Kidney (tissue), 22 donors: ENCODE data around the gene PRAMEF1. TPM values are rescaled to one million over a fixed set of nuclear protein-coding genes. Genes with fewer than 3 reads are reported as not detected.
"Not testable (repeated sequence)": the region's sequence is repeated elsewhere in the genome, so short reads cannot be mapped to it uniquely, and the experiment has no call there.

Experiments
- DNase-seq, 5 donors: peaks; one replicate each; pipeline ENCODE4 v3.0.0-alpha.2; 2013 to 2020
- FAIRE-seq: peaks from 2 replicates; lab custom pipeline; 2012; peaks lifted over from hg19 to GRCh38; lab: Jason Lieb, UNC
- H3K27ac ChIP-seq, 2 donors: one replicate each; pipeline ENCODE4 v1.7.0; 2013; ENCODE audit warnings: low read depth in 2 of 2, low read length in 2 of 2, inconsistent platforms in 1 of 2
- H3K27me3 ChIP-seq: one replicate; pipeline ENCODE4 v1.7.1; 2013; ENCODE audit warnings: low read length, inconsistent platforms; ENCODE audit not compliant: control insufficient read depth, insufficient read depth
- H3K36me3 ChIP-seq, 3 donors: one replicate each; pipeline versions ENCODE4 v1.7.0 to v1.7.1; 2013; ENCODE audit warnings: low read length in 3 of 3, control low read depth in 1 of 3, inconsistent platforms in 1 of 3; ENCODE audit not compliant: insufficient read depth in 3 of 3, control insufficient read depth in 2 of 3
- H3K4me1 ChIP-seq, 3 donors: one replicate each; pipeline versions ENCODE4 v1.7.0 to v1.7.1; 2013; ENCODE audit warnings: low read length in 3 of 3, inconsistent platforms in 1 of 3, low read depth in 1 of 3; ENCODE audit not compliant: control insufficient read depth in 2 of 3, insufficient read depth in 2 of 3
- H3K4me3 ChIP-seq, 3 donors: one replicate each; pipeline versions ENCODE4 v1.7.0 to v1.8.1; 2013; ENCODE audit warnings: low read length in 3 of 3, control low read depth in 1 of 3, inconsistent platforms in 1 of 3
- H3K9ac ChIP-seq, 3 donors: one replicate each; pipeline versions ENCODE4 v1.7.0 to v1.7.1; 2013; ENCODE audit warnings: low read length in 3 of 3, control low read depth in 1 of 3, inconsistent platforms in 1 of 3
- H3K9me3 ChIP-seq, 3 donors: one replicate each; pipeline versions ENCODE4 v1.7.0 to v1.7.1; 2013; ENCODE audit warnings: low read length in 3 of 3, control low read depth in 1 of 3, inconsistent platforms in 1 of 3; ENCODE audit not compliant: control insufficient read depth in 2 of 3, insufficient read depth in 1 of 3
- intact Hi-C: fragments of 100-400 bp; cut with DNase I; formaldehyde crosslinking; loops from one replicate; pipeline ENCODE4 v1.11.1; 2022
- long read RNA-seq, 10 donors: library from polyadenylated mRNA in 1 of 10; unstranded in 1 of 10; transcript quantifications; one replicate each; pipeline ENCODE4 v2.0.0 and lab custom pipeline, GENCODE V29; 2021 to 2026
- polyA plus RNA-seq: library from polyadenylated mRNA; stranded (reverse); fragments of 350-450 nt; fragmentation: Illumina TruSeq; extraction: RNeasy Lipid Tissue Mini Kit (QIAGEN cat#74804); gene quantifications from one replicate; pipeline ENCODE4 v1.2.3, GENCODE V29; 2014; ENCODE audit warnings: low read depth, low replicate concordance; ENCODE audit not compliant: insufficient read depth
- total RNA-seq: library from RNA; stranded (reverse); fragmentation: NEBNext Ultra II Directional; extraction: Animal tissue kit (Norgen Biotek cat#: 25700); gene quantifications from one replicate; pipeline ENCODE4 v1.2.1, GENCODE V29; 2021
- TF ChIP-seq, protein P1 (sequence below): IDR thresholded peaks from 3 replicates; pipeline ENCODE4 v1.5.1; 2012; ENCODE audit warnings: mild to moderate bottlenecking, moderate library complexity, borderline replicate concordance; ENCODE audit not compliant: insufficient read depth; ENCODE audit errors: extremely low read depth
- donor health status: control.
- donor health status: control.
- donor health status: control.
- donor health status: control.
- donor health status: control.
- donor health status: DM: yes; HTN: yes; CAD: no.
- donor health status: Normal renal cell carcinoma (clear cell type).

Gene PRAMEF1, protein sequence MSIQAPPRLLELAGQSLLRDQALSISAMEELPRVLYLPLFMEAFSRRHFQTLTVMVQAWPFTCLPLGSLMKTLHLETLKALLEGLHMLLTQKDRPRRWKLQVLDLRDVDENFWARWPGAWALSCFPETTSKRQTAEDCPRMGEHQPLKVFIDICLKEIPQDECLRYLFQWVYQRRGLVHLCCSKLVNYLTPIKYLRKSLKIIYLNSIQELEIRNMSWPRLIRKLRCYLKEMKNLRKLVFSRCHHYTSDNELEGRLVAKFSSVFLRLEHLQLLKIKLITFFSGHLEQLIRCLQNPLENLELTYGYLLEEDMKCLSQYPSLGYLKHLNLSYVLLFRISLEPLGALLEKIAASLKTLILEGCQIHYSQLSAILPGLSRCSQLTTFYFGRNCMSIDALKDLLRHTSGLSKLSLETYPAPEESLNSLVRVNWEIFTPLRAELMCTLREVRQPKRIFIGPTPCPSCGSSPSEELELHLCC
- total RNA-seq, result not detected
- polyA plus RNA-seq, result not detected
- long read RNA-seq, donor 1, result 0 reads
- long read RNA-seq, donor 2, result 0 reads
- long read RNA-seq, donor 3, result 0 reads
- long read RNA-seq, donor 4, result 0 reads
- long read RNA-seq, donor 5, result 0 reads
- long read RNA-seq, donor 6, result 0 reads
- long read RNA-seq, donor 7, result 0 reads
- long read RNA-seq, donor 8, result 0 reads
- long read RNA-seq, donor 9, result 0 reads
- long read RNA-seq, donor 10, result 0 reads

DNA sequence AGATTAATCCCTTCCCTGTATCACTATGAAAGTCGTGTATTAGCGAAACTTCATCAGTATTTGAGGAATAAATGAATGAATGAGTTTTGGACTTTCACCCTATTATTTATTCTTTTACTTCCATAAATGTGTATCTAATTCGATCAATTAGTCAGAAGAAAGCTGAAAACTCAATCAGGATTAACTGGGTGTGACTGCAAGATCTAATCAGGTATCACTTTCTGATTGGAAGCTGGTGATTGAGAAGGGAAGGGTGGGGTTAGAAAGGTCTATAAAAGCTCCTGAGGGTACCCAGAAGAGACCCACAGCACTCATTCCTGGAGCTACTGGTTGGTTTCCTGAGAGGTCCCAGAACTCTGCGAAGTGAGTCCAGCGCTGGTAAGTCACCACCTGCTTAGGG lies at the start of gene PRAMEF1:
Gene PRAMEF1, plus strand, starts transcription at position 301 of the 400 bp plus-strand sequence. CDS start 1,831 bp downstream, outside the sequence.
- H3K4me1 ChIP-seq, H3K27ac ChIP-seq, DNase-seq, H3K4me3 ChIP-seq, intact Hi-C loops, H3K9me3 ChIP-seq, H3K9ac ChIP-seq, H3K27me3 ChIP-seq, FAIRE-seq, H3K36me3 ChIP-seq: not testable (repeated sequence)

DNA sequence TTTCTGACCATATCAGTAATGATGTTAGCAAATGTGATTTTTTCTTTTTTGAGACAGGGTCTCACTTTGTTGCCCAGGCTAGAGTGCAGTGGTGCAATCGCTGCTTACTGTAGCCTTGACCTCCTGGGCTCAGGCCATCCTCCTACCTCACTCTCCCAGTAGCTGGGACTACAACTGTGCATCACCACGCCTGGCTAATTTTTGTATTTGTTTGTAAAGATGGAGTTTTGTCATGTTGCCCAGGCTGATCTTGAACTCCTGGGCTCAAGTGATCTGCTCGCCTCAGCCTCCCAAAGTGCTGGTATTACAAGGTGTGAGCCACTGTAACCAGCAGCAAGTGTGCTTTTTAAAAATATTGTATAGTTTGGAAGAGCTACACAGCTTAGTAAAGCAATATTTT lies 49.3 kb upstream of the PRAMEF1 start:
- H3K36me3 ChIP-seq, result no peaks in the 10 kb centered on the region
- no peaks in the 10 kb centered on the region for H3K27me3 ChIP-seq
- no peaks in the 10 kb centered on the region for H3K9me3 ChIP-seq
- no peak overlapping the region for H3K27ac ChIP-seq
- FAIRE-seq (no peak), DNase-seq (no peak)
- H3K9ac ChIP-seq, result no peak overlapping the region
- H3K4me3 ChIP-seq, result no peak overlapping the region
- intact Hi-C loops, result no loop called here
- TF ChIP-seq, protein P1, sequence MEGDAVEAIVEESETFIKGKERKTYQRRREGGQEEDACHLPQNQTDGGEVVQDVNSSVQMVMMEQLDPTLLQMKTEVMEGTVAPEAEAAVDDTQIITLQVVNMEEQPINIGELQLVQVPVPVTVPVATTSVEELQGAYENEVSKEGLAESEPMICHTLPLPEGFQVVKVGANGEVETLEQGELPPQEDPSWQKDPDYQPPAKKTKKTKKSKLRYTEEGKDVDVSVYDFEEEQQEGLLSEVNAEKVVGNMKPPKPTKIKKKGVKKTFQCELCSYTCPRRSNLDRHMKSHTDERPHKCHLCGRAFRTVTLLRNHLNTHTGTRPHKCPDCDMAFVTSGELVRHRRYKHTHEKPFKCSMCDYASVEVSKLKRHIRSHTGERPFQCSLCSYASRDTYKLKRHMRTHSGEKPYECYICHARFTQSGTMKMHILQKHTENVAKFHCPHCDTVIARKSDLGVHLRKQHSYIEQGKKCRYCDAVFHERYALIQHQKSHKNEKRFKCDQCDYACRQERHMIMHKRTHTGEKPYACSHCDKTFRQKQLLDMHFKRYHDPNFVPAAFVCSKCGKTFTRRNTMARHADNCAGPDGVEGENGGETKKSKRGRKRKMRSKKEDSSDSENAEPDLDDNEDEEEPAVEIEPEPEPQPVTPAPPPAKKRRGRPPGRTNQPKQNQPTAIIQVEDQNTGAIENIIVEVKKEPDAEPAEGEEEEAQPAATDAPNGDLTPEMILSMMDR, result no peak
- H3K4me1 ChIP-seq, result no peaks in the 10 kb centered on the region

DNA sequence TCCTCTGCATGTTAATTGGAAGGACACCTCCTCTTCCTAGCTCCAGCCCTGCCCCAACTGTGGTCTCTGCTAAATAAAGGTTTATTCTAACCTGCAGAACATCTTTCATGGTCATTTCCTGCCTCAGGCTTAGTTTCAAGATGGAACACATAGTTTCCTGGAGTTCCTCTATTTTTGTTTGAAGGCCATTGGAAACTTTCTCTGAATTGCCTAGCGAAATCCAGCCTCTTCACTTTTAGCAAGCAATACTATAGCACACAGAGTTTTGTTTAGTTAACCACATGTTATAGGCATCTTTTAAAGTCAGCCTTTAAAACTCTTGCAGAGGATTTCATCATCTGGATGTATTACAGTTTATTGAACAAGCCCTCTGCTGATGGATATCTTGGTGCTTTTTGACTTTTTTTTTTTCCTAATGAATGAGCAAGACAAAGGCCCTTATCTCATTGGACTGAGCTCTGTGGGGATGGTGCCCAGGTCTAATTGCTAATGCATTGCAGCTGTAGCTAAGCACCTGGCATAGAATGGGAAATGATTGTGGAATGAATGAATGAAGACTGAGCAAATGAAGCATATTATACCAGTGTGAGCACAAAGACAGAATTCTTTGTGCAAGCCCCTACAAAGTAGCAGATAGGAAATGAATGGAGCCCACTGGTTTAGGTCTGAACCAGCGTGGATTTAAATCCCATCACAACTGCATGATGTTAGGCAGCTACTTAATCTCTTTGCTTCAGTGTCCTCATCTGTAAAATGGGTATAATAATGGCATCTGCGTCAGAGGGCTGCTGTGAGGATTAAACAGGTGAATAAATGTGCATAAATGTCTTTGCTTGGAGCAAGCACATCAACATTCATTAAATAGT lies 45.8 kb upstream of the PRAMEF1 start:
- intact Hi-C loops, result no loop called here
- H3K9ac ChIP-seq, result no peak overlapping the region
- FAIRE-seq, result no peak
- H3K36me3 ChIP-seq, result no peaks in the 10 kb centered on the region
- no peak overlapping the region for H3K27ac ChIP-seq
- TF ChIP-seq, protein P1, result no peak
- H3K4me1 ChIP-seq, result no peaks in the 10 kb centered on the region
- no peak overlapping the region for H3K4me3 ChIP-seq
- peaks cover 0 to 20% (median 4%) of the 10 kb centered on the region in 3 donors for H3K9me3 ChIP-seq
- H3K27me3 ChIP-seq, result no peaks in the 10 kb centered on the region
- DNase-seq, result no peak
